GM18858 (cell line): Measurements from ENCODE around the gene POLDIP3.
A peak's percentile ranks its signal among the peaks of the same experiment; 100 is the strongest.
"Not testable (repeated sequence)": the region's sequence is repeated elsewhere in the genome, so short reads cannot be mapped to it uniquely, and the experiment has no call there.

ENCODE experiments used
- ATAC-seq: cut with Tn5 transposase; IDR thresholded peaks from one replicate; pipeline ENCODE4 v1.9.1; 2021; ENCODE audit not compliant: unreplicated experiment

POLDIP3 gene

DNA sequence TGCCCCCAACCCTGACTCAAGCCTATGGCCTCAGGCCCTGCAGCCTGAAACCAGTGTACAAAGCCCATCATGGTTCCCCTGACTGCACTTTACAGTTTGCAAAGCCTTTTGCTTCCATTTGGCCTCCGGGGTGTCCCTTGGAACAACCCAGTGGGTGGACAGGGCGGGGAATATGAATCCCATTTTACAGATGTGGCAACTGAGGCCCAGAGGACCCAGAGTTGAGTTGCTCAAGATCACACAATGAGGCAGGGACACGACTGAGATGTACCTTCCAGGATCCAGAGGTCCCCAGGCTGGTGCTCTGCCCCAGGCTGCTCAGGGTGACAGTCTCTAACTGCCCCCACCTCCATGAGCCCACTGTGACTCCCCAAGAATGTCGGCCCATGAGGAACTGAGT lies 5.4 kb upstream of the POLDIP3 start:
- ATAC-seq, result no peak

DNA sequence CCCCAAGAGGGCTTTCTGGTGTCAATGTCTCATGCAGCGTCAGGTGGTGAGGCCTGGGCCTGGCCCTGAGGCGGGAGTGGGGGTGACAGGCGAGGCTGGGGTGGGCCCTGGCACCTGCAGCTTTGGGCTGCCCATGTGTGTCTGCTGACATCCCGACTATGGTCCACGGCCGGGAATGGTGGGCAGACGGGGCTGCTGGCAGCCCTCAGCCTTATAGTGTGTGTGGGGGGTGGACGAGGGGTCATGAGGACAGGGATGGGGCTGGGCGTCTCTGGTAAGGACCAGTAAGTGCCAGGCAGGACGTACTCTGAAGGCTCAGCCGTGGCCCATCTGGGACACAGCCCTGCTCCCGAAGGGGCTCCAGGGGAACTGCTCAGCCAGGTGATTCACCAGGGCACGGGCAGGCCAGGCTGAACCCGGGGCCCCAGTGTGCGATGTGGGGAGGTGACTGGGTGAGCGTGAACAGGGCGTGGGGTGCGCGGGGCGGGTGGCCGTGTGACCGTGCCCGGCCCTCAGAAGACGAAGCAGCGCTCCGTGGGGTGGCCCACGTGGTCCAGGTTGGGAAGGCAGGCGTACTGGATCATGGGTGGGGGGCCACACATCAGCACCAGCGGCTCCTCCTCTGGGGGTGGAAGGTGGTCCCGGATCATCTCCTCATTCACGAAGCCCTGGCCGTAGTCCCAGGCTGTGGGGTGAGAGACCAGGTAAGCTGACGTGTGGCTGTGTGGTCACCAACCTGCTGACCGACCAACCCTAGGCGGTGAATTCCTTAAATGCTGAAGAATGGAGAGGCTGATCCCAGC lies 4.8 kb upstream of the POLDIP3 start:
- no peak for ATAC-seq

DNA sequence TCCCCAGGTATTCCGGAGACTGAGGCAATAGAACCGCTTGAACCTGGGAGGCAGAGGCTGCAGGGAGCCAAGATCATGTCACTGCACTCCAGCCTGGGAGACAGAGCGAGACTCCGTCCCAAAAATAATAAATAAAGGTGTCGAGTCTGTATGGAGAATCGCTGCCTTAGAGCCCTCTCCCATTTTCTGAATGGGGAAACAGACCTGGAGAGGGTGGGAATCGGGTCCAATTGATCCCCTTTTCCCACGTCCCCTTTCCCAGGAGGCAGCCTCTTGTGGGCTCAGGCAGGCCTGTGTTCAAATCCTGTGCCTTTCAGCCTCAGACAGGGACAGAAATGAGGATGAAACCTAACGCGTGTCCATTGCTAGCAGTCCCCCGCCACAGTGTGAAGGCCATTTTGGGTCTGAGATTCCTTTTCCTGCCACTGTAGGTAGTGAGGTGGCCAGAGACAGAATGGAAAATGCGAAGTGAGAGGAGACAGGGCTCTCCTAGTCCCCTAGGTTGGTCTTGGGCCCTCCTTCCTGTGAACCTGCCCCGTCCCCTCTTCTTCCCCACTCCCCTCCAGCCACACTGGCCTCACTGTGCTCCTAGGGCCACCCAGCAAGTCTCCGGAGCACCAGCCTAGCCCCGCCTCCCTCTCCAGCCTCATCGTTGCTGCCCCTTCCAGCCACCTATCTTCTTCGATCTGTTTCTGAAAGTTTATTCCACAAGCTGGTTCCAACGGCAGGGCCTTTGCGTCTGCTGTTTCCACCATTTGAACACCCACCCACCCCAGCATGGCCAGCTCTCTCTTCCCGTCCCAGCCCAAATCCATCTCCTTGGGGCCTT lies 2.7 kb upstream of the POLDIP3 start:
- ATAC-seq, result no peak

DNA sequence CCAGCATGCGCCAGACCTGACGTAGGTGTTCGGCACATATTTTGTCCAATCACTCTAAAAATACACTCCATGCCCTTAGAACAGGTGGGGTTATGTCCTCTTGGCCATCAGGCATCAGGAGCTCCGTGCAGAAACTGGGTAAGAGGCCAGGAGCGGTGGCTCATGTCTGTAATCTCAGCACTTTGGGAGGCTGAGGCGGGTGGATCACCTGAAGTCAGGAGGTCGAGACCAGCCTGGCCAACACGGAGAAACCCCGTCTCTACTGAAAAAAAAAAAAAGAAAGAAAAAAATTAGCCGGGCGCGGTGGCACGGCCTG lies 1.1 kb upstream of the POLDIP3 start:
- not testable (repeated sequence) for ATAC-seq

DNA sequence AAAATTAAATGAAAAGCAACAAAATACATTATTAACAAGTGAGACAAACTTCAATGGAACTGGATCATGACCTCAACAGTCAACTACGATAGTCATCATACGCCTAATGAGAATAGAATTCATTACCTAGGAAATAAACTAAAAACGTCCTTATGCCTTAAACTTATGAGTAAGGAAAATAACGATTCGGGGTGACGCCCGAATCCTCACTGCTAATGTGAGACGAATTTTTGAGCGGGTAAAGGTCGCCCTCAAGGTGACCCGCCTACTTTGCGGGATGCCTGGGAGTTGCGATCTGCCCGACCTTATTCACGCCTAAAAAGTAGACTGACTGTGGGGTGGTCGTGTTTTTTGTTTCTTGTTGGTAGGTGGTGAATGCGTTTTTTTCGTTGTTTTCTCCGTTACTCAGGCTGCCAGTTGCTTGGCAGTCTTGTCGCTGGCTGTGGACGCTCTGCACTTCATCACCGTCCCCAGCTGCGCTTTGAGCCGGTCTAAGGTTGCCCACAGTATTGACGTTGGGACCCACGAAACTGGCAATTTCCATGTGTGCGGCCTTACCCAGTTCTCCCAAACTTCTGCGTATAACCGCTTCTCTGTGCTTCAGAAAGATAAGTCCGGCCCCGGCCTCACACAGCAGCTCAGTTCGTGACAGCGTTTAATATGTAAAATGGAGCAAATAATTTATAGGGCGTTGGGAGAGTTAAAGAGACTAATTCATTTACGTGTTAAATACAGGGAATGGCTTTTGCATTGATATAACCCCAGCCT lies 593 bp upstream of the POLDIP3 start:
- peak; percentile 38 for ATAC-seq

DNA sequence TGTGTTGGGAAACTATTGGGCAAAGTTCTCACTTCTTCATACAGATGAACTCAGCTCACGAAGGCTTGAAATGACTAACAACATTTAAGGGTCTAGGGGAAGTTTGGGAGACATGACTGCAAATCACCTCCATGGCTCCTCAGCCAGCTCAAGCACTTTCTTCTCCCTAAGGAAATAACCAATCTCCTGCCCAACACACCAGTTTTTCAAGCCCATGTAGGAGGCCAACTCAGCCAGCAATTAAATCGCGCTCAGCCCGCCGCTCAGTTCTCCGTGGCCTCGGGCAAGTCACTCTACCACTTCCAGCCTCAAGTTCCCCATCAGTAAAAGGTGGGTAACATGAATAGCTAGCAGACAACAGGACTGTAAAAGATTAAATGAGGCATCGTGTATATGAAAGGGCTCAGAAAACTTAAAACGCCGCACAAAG lies 796 bp downstream of the POLDIP3 start:
- no peak for ATAC-seq

DNA sequence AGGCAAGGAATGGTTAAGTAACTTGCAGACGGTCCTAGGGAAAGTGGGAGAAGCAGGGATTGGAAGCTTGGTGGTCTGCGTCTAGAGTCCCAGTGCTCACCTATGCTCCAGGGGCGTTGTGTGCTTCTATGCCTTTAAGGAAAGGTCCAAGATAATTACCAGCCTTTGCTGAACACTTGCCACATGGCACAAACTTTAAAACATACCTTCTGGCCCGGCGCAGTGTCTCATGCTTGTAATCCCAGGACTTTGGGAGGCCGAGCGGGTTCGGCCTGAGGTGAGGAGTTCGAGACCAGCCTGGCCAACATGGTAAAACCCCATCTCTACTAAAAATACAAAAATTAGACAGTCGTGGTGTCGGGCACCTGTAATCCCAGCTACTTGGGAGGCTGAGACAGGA lies 2.3 kb downstream of the POLDIP3 start:
- ATAC-seq, result no peak

DNA sequence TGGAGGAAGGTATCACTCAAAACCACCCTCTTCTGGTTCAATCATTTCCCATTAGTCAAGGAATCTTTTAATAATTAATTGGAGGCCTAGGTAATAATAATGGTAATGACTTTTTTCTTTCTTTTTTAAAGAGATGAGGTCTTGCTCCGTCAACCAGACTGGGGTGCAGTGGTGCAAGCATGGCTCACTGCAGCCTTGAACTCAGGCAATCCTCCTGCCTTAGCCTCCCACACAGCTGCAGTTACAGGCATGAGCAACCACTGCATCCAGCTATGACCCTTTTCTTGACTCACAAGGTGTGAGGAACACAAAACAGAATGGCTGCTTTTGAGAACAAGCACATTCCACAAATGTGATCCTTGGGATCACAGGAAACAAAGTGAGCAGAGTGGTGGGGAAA lies 3.6 kb downstream of the POLDIP3 start:
- ATAC-seq, result no peak

DNA sequence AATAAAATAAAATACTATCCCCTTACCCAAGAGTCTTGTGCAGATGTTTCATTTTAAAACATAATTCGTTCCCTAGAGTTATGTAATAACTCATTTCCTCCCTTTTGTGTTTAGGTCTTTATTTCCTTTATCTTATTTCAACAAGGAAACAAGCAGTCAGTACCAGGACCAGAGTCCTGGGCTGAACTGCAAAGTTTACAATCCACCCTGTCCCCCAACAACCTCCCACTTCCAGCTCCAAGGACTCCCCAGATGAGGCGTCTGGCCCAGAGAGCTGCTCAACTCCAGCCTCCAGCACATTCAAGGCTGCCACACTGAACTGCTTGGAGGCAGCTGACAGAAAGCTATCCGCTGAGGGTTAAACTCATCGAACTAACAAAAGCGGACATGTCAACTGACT lies 4.5 kb downstream of the POLDIP3 start:
- no peak for ATAC-seq

DNA sequence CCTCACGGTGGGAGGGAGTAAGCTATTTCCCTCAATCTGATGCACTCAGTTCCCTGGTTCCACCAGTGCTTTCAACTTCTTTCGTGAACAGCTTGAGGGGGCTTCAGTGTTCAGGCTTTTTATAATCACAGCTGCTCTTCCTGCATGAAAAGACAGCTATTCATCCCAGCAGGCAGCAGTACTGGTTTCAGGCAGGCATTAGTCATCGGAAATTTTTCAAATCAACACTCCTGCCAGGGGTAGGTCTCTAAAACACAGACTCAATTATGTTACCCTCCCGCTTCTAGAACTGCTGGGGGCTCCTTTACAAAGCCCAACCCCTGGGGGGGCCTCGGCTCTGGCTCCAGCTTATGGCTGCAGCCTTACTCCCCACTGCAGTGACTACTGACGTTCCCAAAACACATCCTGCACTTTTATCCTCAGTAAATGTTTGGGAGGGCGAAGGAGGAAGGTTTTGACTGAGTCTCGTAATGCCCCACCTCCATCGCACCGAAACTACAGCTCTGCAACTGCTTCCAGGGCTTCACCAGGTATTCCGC lies 5.8 kb downstream of the POLDIP3 start:
- no peak for ATAC-seq

DNA sequence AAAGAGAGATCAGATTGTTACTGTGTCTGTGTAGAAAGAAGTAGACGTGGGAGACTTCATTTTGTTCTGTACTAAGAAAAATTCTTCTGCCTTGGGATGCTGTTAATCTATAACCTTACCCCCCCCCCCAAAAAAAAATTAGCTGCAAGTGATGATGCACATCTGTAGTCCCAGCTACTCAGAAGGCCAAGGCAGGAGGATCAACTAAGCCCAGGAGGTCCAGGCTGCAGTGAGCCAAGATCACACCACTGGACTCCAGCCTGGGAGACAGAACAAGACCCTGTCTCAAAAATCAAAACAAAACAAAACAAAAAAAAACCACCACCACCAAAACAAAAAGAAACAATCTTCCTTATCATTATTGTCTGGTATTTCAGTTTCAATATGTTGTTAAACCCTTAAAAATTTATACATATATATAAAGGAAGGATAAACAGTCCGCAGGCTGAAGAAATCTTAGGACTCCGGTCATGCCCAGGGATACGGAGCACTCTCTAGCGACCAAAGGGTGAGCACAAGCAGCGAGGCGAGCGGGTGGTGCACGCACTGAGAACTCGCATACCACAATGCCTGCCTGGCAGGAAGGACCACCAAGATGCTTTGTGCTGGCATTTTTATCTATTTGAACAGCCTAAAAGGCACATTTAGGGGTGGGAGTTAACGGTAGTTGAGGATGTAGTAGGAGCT lies 6.4 kb downstream of the POLDIP3 start:
- ATAC-seq, result no peak

DNA sequence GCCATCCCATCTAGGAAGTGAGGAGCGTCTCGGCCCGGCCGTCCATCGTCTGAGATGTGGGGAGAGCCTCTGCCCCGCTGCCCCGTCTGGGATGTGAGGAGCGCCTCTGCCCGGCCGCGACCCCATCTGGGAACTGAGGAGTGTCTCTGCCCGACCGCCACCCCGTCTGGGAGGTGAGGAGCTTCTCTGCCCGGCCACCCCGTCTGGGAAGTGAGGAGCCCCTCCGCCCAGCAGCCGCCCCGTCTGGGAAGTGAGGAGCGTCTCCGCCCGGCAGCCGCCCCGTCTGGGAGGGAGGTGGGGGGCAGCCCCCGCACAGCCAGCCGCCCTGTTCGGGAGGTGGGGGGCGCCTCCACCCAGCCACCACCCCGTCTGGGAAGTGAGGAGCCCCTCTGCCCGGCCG lies 7.0 kb downstream of the POLDIP3 start:
- ATAC-seq, result not testable (repeated sequence)

DNA sequence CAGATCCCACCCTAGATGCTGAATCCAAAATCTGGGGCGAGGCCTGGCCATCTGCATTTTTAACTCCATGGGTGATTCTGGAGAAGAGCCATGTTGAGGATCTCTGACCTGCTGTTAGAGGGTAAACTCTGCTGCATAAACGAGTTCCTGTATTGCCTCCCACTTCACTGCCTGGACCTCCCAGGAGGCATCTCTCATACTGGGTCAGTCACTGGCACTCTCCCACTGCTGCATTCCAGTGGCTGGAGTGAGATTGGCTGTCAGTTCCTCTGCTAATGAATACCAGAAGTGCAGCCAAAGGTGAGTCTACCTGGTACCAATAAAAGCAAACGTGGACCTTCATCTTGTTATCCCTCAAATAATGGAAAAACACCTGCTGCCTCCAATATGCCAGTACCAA lies 10.3 kb downstream of the POLDIP3 start:
- no peak for ATAC-seq

DNA sequence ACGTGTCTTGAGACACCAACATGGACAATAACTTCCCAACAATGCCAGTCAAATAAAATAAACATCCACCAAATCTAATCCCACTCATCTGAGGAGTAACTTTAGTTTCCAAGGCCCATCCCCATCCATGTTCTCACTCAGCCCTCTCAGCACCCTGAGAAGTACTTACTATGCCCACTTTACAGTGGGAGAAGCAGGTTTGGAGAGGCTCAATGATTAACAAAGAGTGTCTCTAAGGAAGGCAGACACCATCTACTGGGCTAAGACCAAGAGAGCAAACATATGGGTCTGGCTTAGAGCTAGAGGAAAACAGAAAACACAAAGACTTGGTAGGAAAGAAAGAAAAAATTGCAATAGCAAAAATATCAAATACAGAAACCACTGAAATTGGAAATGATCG lies 11.3 kb downstream of the POLDIP3 start:
- no peak for ATAC-seq

DNA sequence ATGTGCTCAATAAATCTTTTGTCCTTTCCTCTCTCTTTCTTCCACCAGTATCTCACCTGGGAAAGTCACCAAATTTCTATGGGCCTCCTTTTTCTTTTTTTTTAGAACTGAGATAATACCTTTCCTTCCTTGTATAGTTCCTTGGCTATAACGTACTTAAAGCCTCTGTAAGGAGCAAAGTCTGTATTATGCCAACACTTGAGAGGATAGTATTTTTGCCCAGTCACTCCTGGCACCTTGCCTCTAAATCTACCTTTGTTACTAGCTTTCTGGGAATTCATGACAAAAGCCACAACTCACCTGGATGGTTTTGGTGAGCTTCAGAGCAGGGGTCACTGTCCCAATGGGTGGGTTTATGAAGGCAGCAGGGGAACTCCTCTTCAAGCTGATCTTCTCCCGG lies 12.2 kb downstream of the POLDIP3 start:
- ATAC-seq, result no peak

DNA sequence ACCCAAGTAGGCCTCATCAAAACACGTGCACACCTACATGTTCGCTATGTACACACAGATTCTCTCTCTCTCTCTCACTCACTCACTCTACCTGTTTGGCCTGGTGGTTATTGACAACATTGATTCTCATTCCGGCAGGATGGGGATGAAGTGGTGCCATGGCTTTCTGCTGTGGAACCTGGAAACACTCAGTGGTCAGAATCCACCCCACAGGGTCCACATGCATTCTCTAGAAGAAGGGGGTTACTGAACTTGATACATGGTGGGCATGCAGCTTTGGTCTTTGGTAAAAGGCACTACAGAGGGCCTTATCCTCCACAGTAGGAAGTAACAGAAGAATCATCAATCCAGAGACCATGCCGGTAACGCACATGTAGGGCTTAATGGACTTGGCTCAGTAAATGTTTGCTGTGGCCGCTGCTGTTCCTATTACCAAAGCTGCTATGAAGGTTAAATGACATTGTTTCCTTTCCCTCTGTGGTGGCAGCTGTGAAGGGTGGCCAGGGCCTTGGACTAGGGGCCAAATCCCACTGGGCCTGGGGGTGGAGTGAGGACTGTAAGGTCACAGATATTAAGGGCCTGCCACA lies 12.7 kb downstream of the POLDIP3 start:
- ATAC-seq, result no peak

DNA sequence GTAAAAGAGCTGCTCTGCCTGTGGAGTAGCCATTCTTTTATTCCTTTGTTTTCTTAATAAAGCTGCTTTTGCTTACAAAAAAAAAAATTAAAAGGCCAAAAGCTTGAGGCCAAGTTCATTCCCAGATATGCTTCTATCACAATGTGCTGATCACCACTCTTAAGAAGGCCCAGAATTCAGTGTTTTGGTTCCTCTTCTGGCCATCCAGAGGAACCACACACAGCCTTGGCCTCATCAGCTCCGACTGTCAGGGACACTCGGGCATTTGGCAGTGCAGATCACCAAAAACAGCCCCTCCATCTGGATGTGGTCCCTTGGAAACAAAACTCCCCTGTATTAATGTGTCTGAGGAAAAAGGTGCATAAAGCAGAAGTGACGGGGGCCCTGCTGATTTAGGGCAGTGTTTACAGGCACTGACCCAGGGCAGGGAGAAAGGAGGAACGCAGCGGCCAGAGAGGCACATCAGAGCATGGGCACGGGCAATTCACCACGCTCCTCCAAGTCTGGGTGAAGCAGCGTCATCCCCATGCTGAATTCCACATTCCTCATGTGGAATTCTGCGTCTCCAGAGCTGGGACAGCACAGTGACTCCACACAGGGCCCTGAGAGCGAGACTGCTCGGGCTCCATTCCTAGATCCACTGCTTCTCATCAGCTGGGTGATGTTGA lies 17.7 kb downstream of the POLDIP3 start:
- ATAC-seq, result no peak

DNA sequence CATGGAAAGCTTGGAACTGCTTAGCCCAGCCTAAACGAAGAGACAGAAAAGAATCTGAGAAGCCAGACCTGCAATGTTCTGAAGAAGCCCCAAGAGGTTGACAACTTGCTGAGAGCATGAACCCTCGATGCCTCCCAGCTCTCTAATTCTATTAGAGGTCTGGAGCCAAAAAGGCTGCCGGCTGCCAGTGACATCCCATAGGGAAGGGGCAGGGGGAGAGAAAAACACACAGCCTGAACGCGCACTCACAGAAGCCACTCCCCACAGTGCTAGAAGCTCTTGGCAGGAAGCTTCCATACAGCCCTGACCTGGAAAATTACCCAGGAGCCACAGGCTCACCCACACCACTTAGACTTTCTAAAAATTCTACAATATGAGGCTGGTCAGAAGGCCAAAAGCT lies 18.3 kb downstream of the POLDIP3 start:
- no peak for ATAC-seq

DNA sequence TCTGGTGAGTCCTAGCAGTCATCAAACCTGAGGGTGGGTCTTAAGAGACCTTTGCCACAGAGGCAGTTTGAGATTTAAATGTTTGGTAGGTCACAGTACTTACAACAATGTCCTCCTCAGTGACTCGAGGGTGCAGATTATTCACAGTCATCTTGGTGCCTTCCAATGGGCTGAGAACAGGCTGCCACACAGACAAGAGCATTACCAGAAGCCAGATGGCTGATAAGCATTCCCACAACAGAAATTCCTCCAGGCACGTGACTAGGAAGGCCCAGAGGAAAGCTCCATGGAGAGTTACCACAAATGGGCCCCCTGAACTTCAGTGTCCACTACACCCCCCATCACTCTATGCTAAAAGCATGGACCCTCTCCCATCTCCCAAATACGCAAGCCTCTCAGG lies 19.2 kb downstream of the POLDIP3 start:
- ATAC-seq, result no peak

DNA sequence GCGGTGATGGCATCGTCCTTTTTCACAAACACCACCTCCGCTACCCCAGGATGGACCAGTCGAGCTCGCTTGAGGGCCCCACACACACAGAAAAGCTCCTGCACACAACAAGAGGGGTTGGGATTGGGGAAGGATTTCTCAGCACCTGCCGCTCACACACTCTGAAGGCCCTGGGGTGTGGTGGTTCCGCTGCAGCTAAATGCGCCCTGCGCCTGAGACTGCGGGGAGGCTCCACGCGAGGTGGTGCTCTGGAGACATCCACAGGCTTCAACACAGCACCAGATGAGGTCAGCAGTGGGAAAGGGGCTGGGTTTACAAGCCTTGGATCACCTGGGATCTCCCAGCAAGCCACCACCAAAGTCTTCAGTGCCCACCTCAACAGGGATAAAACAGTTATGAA lies 22.7 kb downstream of the POLDIP3 start:
- ATAC-seq, result no peak
